Stimulated activated CD4-positive, alpha-beta T cell treated with anti-CD3 and anti-CD28 coated beads, Interleukin-2, amount 100 ng/mL, for 48 hours (primary cell): ENCODE results near the gene AGAP1.
"Not testable (repeated sequence)": the region's sequence is repeated elsewhere in the genome, so short reads cannot be mapped to it uniquely, and the experiment has no call there.

Experiments
- DNase-seq, 2 donors: peaks; one replicate each; pipeline ENCODE4 v3.0.0-alpha.2; 2020

The AGAP1 gene

GRCh38 chr2:236120829-236121228, 627.0 kb downstream of the AGAP1 start:
- DNase-seq: no peak

GRCh38 chr2:236121546-236121945, 627.7 kb downstream of the AGAP1 start:
- no peak for DNase-seq

- DNase-seq: no peak
Measured at GRCh38 chr2:236122236-236122635, 628.4 kb downstream of the AGAP1 start.

GRCh38 chr2:236123716-236124115, 629.9 kb downstream of the AGAP1 start:
- DNase-seq: no peak

- no peak for DNase-seq
Measured at GRCh38 chr2:236124182-236124893, 630.5 kb downstream of the AGAP1 start.

- no peak for DNase-seq
Measured at GRCh38 chr2:236125541-236125940, 631.7 kb downstream of the AGAP1 start.

GRCh38 chr2:236127010-236127409, 633.2 kb downstream of the AGAP1 start:
- DNase-seq: no peak

GRCh38 chr2:236128321-236128720, 634.5 kb downstream of the AGAP1 start:
- no peak for DNase-seq

GRCh38 chr2:236129935-236130334, 636.1 kb downstream of the AGAP1 start:
- DNase-seq: no peak

GRCh38 chr2:236130349-236130998, 636.6 kb downstream of the AGAP1 start:
- no peak for DNase-seq

- no peak for DNase-seq
Measured at GRCh38 chr2:236131073-236131692, 637.3 kb downstream of the AGAP1 start.

GRCh38 chr2:236133410-236134012, 639.7 kb downstream of the AGAP1 start:
- DNase-seq: no peak

- DNase-seq: no peak
Measured at GRCh38 chr2:236136538-236136937, 642.7 kb downstream of the AGAP1 start.

- DNase-seq: no peak
Measured at GRCh38 chr2:236137066-236137465, 643.2 kb downstream of the AGAP1 start.

- DNase-seq: not testable (repeated sequence)
Measured at GRCh38 chr2:236141616-236142015, 647.8 kb downstream of the AGAP1 start.

- no peak for DNase-seq
Measured at GRCh38 chr2:236143811-236144210, 650.0 kb downstream of the AGAP1 start.

GRCh38 chr2:236146436-236146835, 652.6 kb downstream of the AGAP1 start:
- DNase-seq: no peak

GRCh38 chr2:236155406-236155805, 661.6 kb downstream of the AGAP1 start:
- no peak for DNase-seq

- DNase-seq: no peak
Measured at GRCh38 chr2:236156095-236156859, 662.4 kb downstream of the AGAP1 start.

GRCh38 chr2:236156860-236157194, 663.0 kb downstream of the AGAP1 start:
- DNase-seq: no peak

GRCh38 chr2:236157366-236157765, 663.5 kb downstream of the AGAP1 start:
- DNase-seq: no peak

GRCh38 chr2:236157815-236158498, 664.1 kb downstream of the AGAP1 start:
- no peak for DNase-seq
